GM18520 (cell line): ENCODE data around the gene AGFG1.

Source experiments
- ATAC-seq: cut with Tn5 transposase; IDR thresholded peaks from one replicate; pipeline ENCODE4 v1.9.1; 2021; ENCODE audit not compliant: unreplicated experiment

Gene AGFG1

DNA sequence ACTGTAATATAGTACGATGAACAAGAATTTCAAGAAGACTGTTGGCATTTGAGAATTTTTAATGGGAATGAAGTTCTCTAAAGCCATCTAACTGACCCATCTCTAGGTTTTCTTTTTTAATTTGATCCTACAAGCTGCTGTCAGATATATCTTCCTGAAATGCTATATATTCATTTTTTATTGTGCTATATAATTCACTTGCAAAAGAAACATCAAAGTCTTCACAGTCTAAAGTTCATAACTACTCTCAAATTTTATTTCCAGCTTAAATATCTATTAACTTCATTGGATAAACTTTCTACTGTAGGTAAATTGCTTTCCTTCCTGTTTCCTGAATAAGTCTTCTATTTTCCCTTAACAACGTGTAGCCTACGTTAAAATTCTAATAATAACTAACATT, 130.4 kb downstream of the AGFG1 start:
- ATAC-seq, result no peak

GRCh38 chr2:227606476-227606875, 134.5 kb downstream of the AGFG1 start:
- ATAC-seq, result no peak

DNA sequence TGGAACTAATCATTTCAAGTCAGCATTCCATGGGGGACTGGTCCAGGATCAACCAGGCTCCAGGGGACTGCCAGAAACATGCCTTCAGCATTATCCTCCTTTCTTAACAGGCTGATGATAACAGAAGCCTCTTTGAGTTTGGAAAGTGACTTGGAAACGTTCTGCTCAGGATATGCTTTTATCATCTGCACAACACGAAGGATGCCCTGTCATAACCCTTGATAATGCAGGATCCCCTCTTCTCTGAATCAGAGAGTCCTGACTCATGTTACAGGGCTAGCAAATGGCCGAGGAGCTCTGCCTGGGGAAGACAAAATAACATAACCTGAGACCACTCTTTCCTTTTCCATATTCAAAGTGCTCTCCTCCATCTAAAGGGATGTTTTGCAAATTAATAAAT, 136.0 kb downstream of the AGFG1 start:
- no peak for ATAC-seq

GRCh38 chr2:227608561-227609338, 136.8 kb downstream of the AGFG1 start:
- no peak for ATAC-seq

DNA sequence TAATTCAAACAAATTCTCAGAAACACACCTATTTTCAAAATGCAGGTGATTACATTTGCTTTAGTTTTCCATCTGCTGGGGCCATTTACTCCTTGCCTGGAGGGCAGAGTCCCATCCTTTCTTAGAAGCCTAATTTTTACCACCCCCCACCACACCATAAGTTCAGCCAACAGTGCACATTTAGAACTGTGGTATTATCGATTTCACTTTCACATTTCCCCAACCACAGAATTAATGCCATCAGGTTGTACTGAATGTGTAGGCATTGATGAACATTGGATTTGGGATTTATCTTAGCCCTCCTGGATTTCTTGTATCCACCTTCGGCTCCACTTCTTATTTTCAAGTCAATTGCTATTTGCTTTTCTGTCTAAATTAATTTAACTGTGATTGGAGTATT, 138.2 kb downstream of the AGFG1 start:
- ATAC-seq, result no peak
